GM12878 (cell line): Measurements from ENCODE around the gene PLTP. TPM values are rescaled to one million over a fixed set of nuclear protein-coding genes. Genes with fewer than 3 reads are reported as not detected.

Source experiments
- ATAC-seq: fragments of 200-7000 bp; cut with Tn5 transposase; 3 replicates; pipeline ENCODE4 v1.9.1; 2020; ENCODE audit warnings: mild to moderate bottlenecking, moderate library complexity
- BruUV-seq: library from RNA; stranded (reverse); fragments of 400-500 nt; replicated peaks from 2 replicates; lab custom pipeline; 2021; lab: Mats Ljungman, UMichigan
- CTCF ChIA-PET: fragments of 300-600 bp; sonication (Branson Sonifier 250); formaldehyde crosslinking; extraction: SDS; loops from one replicate; lab custom pipeline; 2021; ENCODE audit warnings: inconsistent platforms; lab: Yijun Ruan, JAX
- POLR2A ChIA-PET: fragments of 350-600 bp; formaldehyde crosslinking; extraction: SDS; loops from one replicate; lab custom pipeline; 2021; ENCODE audit warnings: inconsistent platforms; lab: Charles Lee
- RAD21 ChIA-PET: fragments of 300-600 bp; sonication (Branson Sonifier 250); formaldehyde crosslinking; loops from one replicate; lab custom pipeline; 2023; ENCODE audit warnings: antibody characterized with exemption; ENCODE audit not compliant: unreplicated experiment; lab: Charles Lee
- SMC1A ChIA-PET: fragments of 300-600 bp; sonication (Branson Sonifier 250); formaldehyde crosslinking; loops from one replicate; lab custom pipeline; 2023; ENCODE audit not compliant: unreplicated experiment, uncharacterized antibody; lab: Charles Lee
- DNase-seq: peaks from one replicate; pipeline ENCODE4 v3.0.0-alpha.2; 2011; ENCODE audit warnings: low read depth, low spot score
- FAIRE-seq: peaks from 3 replicates; lab custom pipeline; 2011; peaks lifted over from hg19 to GRCh38; lab: Jason Lieb, UNC
- H2AFZ ChIP-seq: 2 replicates; pipeline ENCODE4 v1.6.0; 2011; ENCODE audit warnings: low read depth, low read length, control low read depth; ENCODE audit not compliant: control insufficient read depth
- H3K27ac ChIP-seq: 2 replicates; pipeline ENCODE4 v1.5.1; 2011; ENCODE audit warnings: control low read depth; ENCODE audit not compliant: control insufficient read depth, insufficient read depth
- H3K27me3 ChIP-seq, 2 experiments: replicated peaks in 1 of 2; 2 replicates each; pipeline versions ENCODE4 v1.6.0 to v1.6.1; 2011; ENCODE audit warnings: low read length in 1 of 2; ENCODE audit not compliant: control insufficient read depth in 2 of 2, insufficient read depth in 2 of 2
- H3K36me3 ChIP-seq, 2 experiments: 2 replicates each; pipeline ENCODE4 v1.5.1; 2011; ENCODE audit warnings: low read length in 1 of 2; ENCODE audit not compliant: control insufficient read depth in 2 of 2, insufficient read depth in 2 of 2
- H3K4me1 ChIP-seq: 2 replicates; pipeline ENCODE4 v1.6.1; 2011; ENCODE audit warnings: mild to moderate bottlenecking, low read length, moderate library complexity, mixed read lengths; ENCODE audit not compliant: control insufficient read depth, insufficient read depth
- H3K4me2 ChIP-seq: 2 replicates; pipeline ENCODE4 v1.6.0; 2011; ENCODE audit warnings: control low read depth; ENCODE audit not compliant: control insufficient read depth, insufficient read depth
- H3K4me3 ChIP-seq: fragments of 200-600 bp; sonication (generic); 2 replicates; pipeline ENCODE4 v1.5.1; 2016
- H3K79me2 ChIP-seq: 2 replicates; pipeline ENCODE4 v1.6.0; 2011; ENCODE audit warnings: low read length; ENCODE audit not compliant: control insufficient read depth, insufficient read depth
- H3K9ac ChIP-seq: 2 replicates; pipeline ENCODE4 v1.8.0; 2011; ENCODE audit warnings: low read length, control low read depth, mixed read lengths; ENCODE audit not compliant: control insufficient read depth, insufficient read depth
- H3K9me3 ChIP-seq: replicated peaks from 3 replicates; pipeline ENCODE4 v1.5.1; 2011; ENCODE audit warnings: mild to moderate bottlenecking, low read length; ENCODE audit not compliant: control insufficient read depth, insufficient read depth
- H4K20me1 ChIP-seq: 2 replicates; pipeline ENCODE4 v1.6.0; 2011; ENCODE audit not compliant: control insufficient read depth, insufficient read depth
- ASH2L ChIP-seq: fragments of 300-600, 200-600 bp; sonication (generic); IDR thresholded peaks from 2 replicates; pipeline ENCODE4 v1.6.1; 2017; ENCODE audit warnings: low read depth, mild to moderate bottlenecking, borderline replicate concordance
- BHLHE40 ChIP-seq, 2 experiments: fragments of 450-650 bp in 1 of 2; IDR thresholded peaks; 2 replicates each; pipeline ENCODE4 v1.6.1; 2011 to 2017; ENCODE audit warnings: low read depth in 2 of 2, borderline replicate concordance in 1 of 2, improper control_type of control experiment in 1 of 2, low read length in 1 of 2, mild to moderate bottlenecking in 1 of 2
- IRF4 ChIP-seq: IDR thresholded peaks from 2 replicates; pipeline ENCODE4 v1.6.1; 2011; ENCODE audit warnings: low read depth, low read length
- JUNB ChIP-seq: IDR thresholded peaks from 2 replicates; pipeline ENCODE4 v1.6.1; 2016; ENCODE audit warnings: antibody characterized with exemption, mild to moderate bottlenecking
- KAT2A ChIP-seq: conservative IDR thresholded peaks from 2 replicates; pipeline ENCODE4 v1.6.1; 2011; ENCODE audit warnings: low read depth, low read length; ENCODE audit not compliant: control insufficient read depth
- NBN ChIP-seq: fragments of 450-650 bp; IDR thresholded peaks from 2 replicates; pipeline ENCODE4 v1.6.1; 2016
- NR2C1 ChIP-seq: fragments of 450-650 bp; IDR thresholded peaks from 2 replicates; pipeline ENCODE4 v1.6.1; 2017; ENCODE audit warnings: antibody characterized with exemption, mild to moderate bottlenecking, moderate library complexity
- PAX8 ChIP-seq: fragments of 450-650 bp; IDR thresholded peaks from 2 replicates; pipeline ENCODE4 v1.6.1; 2017; ENCODE audit warnings: mild to moderate bottlenecking, moderate library complexity
- RAD51 ChIP-seq: fragments of 450-650 bp; IDR thresholded peaks from 2 replicates; pipeline ENCODE4 v1.6.1; 2016; ENCODE audit warnings: moderate library complexity, mild to moderate bottlenecking, inconsistent platforms
- SP1 ChIP-seq: IDR thresholded peaks from one replicate; pipeline ENCODE4 v1.6.1; 2011; ENCODE audit warnings: low read depth, low read length
- ZNF217 ChIP-seq: fragments of 450-650 bp; IDR thresholded peaks from 2 replicates; pipeline ENCODE4 v1.6.1; 2017; ENCODE audit warnings: antibody characterized with exemption, mild to moderate bottlenecking
- WGBS: methylation state at CpG from one replicate; pipeline ENCODE4 v1.1.6; 2016; ENCODE audit warnings: low lambda C conversion rate; ENCODE audit not compliant: insufficient replicate concordance, insufficient coverage; ENCODE audit errors: missing lambda C conversion rate; 5-methylcytosine and 5-hydroxymethylcytosine counted together
- in situ Hi-C: fragments of 300-500 bp; cut with MboI; formaldehyde crosslinking; loops from 9 replicates; pipeline ENCODE4 v1.14.3; 2018; ENCODE audit warnings: mixed read lengths
- intact Hi-C: fragments of 100-400 bp; cut with micrococcal nuclease; formaldehyde crosslinking; loops from one replicate; pipeline ENCODE4 v1.14.2; 2022; ENCODE audit not compliant: unreplicated experiment
- polyA plus RNA-seq, 11 experiments: library from polyadenylated mRNA; depleted of rRNA in 4 of 11; unstranded in 6 of 11; stranded (reverse) in 5 of 11; fragments of >200 nt; fragmentation: Nextera tagmentation in 4 of 11; fragmentation: Illumina TruSeq in 1 of 11; extraction: Ambion mirVana in 4 of 11; extraction: Trizol in 1 of 11; gene quantifications; 1 replicate in 1 of 11; 2 replicates in 10 of 11; pipeline versions ENCODE4 v1.2.1 to v1.2.3, GENCODE V29; 2011 to 2016; ENCODE audit warnings: inconsistent platforms in 2 of 11, missing spikeins in 2 of 11, low read depth in 1 of 11
- total RNA-seq, 4 experiments: library from RNA; depleted of rRNA in 3 of 4; stranded (reverse); fragments of >200 nt in 3 of 4; fragmentation: Illumina TruSeq in 1 of 4; extraction: Trizol in 1 of 4; gene quantifications; 2 replicates each; pipeline versions ENCODE4 v1.2.1 to v1.2.3, GENCODE V29; 2013 to 2021
- TF ChIP-seq, protein P1 (sequence below): fragments of 450-650 bp; IDR thresholded peaks from 2 replicates; pipeline ENCODE4 v1.6.1; 2017; ENCODE audit warnings: antibody characterized with exemption, mild to moderate bottlenecking, moderate library complexity

Gene PLTP
- total and polyA plus RNA-seq, 10 of the 15 experiments (the other 5 are each of a cell fraction or from before 2014, with no cell fraction given), result 1.6 to 17.0 (median 7.6) TPM

GRCh38 chr20:45958593-45958992, 46.6 kb upstream of the PLTP start:
- Histone ChIP-seq H4K20me1 (no peaks in the 10 kb centered on the region), H3K9me3 (no peaks in the 10 kb centered on the region), H3K79me2 (no peaks in the 10 kb centered on the region), H3K36me3 (peaks cover 22 to 46% of the 10 kb centered on the region in 2 experiments), H2AFZ (no peak overlapping the region), H3K4me2 (no peak overlapping the region), H3K4me1 (peaks cover 9% of the 10 kb centered on the region), H3K27me3 (no peaks in the 10 kb centered on the region), H3K27ac (no peak overlapping the region), H3K9ac (no peak overlapping the region), H3K4me3 (no peak overlapping the region)
- ChIA-PET POLR2A (interaction anchor here (0.7 to 1.4 kb wide), 5 partner anchors 9 to 24 kb away, joined by 3 to 5 read pairs (median 3); partner anchors contain the start of gene PCIF1), RAD21 (interaction anchor here (1.4 to 6.3 kb wide), 2 partner anchors 23 to 159 kb away, joined by 3 to 66 read pairs; partner anchors contain the start of gene PCIF1), SMC1A (no interaction called here), CTCF (interaction anchor here (1.3 to 9.4 kb wide), 4 partner anchors 13 to 158 kb away, joined by 4 to 130 read pairs (median 62); partner anchors contain the start of gene ZNF335)
- no peak for TF ChIP-seq KAT2A
- TF ChIP-seq RAD51, result no peak
- TF ChIP-seq ZNF217, result no peak
- no peak for TF ChIP-seq ASH2L
- no peak for TF ChIP-seq PAX8
- TF ChIP-seq BHLHE40 (IDR thresholded peaks at IDR 0.05; ENCODE audit: borderline replicate concordance in 1 of 2, low read depth in 2 of 2, low read length in 1 of 2), result no peak
- no peak for TF ChIP-seq JUNB
- no peak for TF ChIP-seq SP1
- TF ChIP-seq, protein P1, sequence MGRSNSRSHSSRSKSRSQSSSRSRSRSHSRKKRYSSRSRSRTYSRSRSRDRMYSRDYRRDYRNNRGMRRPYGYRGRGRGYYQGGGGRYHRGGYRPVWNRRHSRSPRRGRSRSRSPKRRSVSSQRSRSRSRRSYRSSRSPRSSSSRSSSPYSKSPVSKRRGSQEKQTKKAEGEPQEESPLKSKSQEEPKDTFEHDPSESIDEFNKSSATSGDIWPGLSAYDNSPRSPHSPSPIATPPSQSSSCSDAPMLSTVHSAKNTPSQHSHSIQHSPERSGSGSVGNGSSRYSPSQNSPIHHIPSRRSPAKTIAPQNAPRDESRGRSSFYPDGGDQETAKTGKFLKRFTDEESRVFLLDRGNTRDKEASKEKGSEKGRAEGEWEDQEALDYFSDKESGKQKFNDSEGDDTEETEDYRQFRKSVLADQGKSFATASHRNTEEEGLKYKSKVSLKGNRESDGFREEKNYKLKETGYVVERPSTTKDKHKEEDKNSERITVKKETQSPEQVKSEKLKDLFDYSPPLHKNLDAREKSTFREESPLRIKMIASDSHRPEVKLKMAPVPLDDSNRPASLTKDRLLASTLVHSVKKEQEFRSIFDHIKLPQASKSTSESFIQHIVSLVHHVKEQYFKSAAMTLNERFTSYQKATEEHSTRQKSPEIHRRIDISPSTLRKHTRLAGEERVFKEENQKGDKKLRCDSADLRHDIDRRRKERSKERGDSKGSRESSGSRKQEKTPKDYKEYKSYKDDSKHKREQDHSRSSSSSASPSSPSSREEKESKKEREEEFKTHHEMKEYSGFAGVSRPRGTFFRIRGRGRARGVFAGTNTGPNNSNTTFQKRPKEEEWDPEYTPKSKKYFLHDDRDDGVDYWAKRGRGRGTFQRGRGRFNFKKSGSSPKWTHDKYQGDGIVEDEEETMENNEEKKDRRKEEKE, result no peak
- no peak for TF ChIP-seq NR2C1
- TF ChIP-seq NBN, result no peak
- no peak for TF ChIP-seq IRF4
- BruUV-seq, result no TSS peak
- 98% methylated on average over 4 of the region's 4 CpGs for WGBS
- DNase-seq (no peak), ATAC-seq (no peak), FAIRE-seq (no peak)
- in situ Hi-C loops (no loop called here), intact Hi-C loops (no loop called here)
